SU-DHL-6 (cell line): ENCODE measurements around the gene HOXC6.
"Not testable (repeated sequence)": the region's sequence is repeated elsewhere in the genome, so short reads cannot be mapped to it uniquely, and the experiment has no call there.

Experiments used
- H2AFZ ChIP-seq: fragments of 200-600 bp; sonication (generic); 2 replicates; pipeline ENCODE4 v1.6.1; 2014; ENCODE audit warnings: low read depth, mild to moderate bottlenecking, moderate library complexity, mixed read lengths, antibody characterized with exemption, low read length; ENCODE audit not compliant: severe bottlenecking
- H3F3A ChIP-seq: fragments of 200-600 bp; shearing (Covaris generic); 2 replicates; pipeline ENCODE4 v1.6.0; 2016; ENCODE audit warnings: antibody characterized with exemption, mild to moderate bottlenecking; ENCODE audit not compliant: insufficient read depth
- H3K27ac ChIP-seq: fragments of 200-600 bp; sonication (generic); 2 replicates; pipeline ENCODE4 v1.5.1; 2016; ENCODE audit warnings: low read depth, mild to moderate bottlenecking, low read length, moderate library complexity, mixed read lengths
- H3K27me3 ChIP-seq: fragments of 200-600 bp; sonication (generic), shearing (Covaris generic); 2 replicates; pipeline ENCODE4 v1.6.0; 2014; ENCODE audit warnings: mild to moderate bottlenecking, low read length
- H3K36me3 ChIP-seq: fragments of 200-600 bp; sonication (generic); 2 replicates; pipeline ENCODE4 v1.6.1; 2014; ENCODE audit warnings: mild to moderate bottlenecking, low read length, mixed read lengths
- H3K4me2 ChIP-seq: fragments of 300-600, 200-600 bp; shearing (Covaris generic), sonication (generic); 2 replicates; pipeline ENCODE4 v1.6.0; 2014; ENCODE audit warnings: low read length, low read depth, mild to moderate bottlenecking; ENCODE audit not compliant: poor library complexity, severe bottlenecking
- H3K4me3 ChIP-seq: fragments of 200-600 bp; sonication (generic); 2 replicates; pipeline ENCODE4 v1.5.1; 2014; ENCODE audit warnings: antibody characterized with exemption, low read length, mild to moderate bottlenecking, mixed read lengths; ENCODE audit not compliant: insufficient read depth, poor library complexity, severe bottlenecking
- H3K79me2 ChIP-seq: fragments of 200-600 bp; sonication (generic); 2 replicates; pipeline ENCODE4 v1.6.1; 2014; ENCODE audit warnings: mild to moderate bottlenecking, low read length, moderate library complexity; ENCODE audit not compliant: insufficient read depth
- H3K9ac ChIP-seq: fragments of 200-600 bp; sonication (generic); 2 replicates; pipeline ENCODE4 v1.7.0; 2014; ENCODE audit warnings: mild to moderate bottlenecking, low read length
- H3K9me2 ChIP-seq: fragments of 200-600 bp; sonication (generic); replicated peaks from 2 replicates; pipeline ENCODE4 v1.6.1; 2014; ENCODE audit warnings: low read length; ENCODE audit not compliant: insufficient read depth
- H3K9me3 ChIP-seq: fragments of 200-600 bp; sonication (generic); 2 replicates; pipeline ENCODE4 v1.6.1; 2014; ENCODE audit warnings: low read length, mixed read lengths; ENCODE audit not compliant: insufficient read depth
- H4K20me1 ChIP-seq: fragments of 200-600 bp; sonication (generic); 2 replicates; pipeline ENCODE4 v1.6.1; 2014; ENCODE audit warnings: low read depth, mild to moderate bottlenecking, antibody characterized with exemption, low read length, moderate library complexity, mixed read lengths
- CTCF ChIP-seq: fragments of 200-600 bp; sonication (generic); IDR thresholded peaks from one replicate; pipeline ENCODE4 v1.5.1; 2017; ENCODE audit warnings: antibody characterized with exemption, mild to moderate bottlenecking, low read length, moderate library complexity; ENCODE audit not compliant: insufficient read depth, poor library complexity, severe bottlenecking
- EZH2phosphoT487 ChIP-seq: fragments of 200-600 bp; sonication (generic), shearing (Covaris generic); conservative IDR thresholded peaks from 2 replicates; pipeline ENCODE4 v1.6.1; 2018; ENCODE audit warnings: mild to moderate bottlenecking, antibody characterized with exemption, low read length, moderate library complexity, mixed read lengths

The HOXC6 gene

DNA sequence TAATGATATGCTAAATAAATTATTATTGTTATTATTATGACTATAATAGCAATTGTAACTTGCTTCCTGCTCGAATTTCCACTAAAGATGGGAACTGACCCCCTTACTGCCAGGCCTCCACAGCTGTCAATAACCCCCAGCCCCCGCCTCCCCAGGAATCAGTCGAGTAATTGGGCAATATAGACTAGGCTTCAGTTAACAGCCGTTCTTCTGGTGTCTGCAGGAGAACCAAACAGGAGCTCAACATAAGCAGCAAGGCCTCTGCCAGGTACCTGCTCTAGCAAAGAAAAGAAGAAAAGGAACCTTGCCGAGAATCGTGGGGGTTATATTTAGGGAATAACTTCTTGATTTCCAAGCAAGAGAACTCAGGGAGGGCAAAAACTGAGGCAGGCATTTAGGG lies 47.2 kb downstream of the HOXC6 start:
- Histone ChIP-seq H3F3A (no peaks in the 10 kb centered on the region), H2AFZ (no peak overlapping the region), H3K9me2 (no peaks in the 10 kb centered on the region), H3K4me2 (no peak overlapping the region), H3K27me3 (no peaks in the 10 kb centered on the region), H3K9ac (no peak overlapping the region), H3K4me3 (no peak overlapping the region), H4K20me1 (no peaks in the 10 kb centered on the region), H3K79me2 (no peaks in the 10 kb centered on the region), H3K9me3 (no peaks in the 10 kb centered on the region), H3K27ac (no peak overlapping the region), H3K36me3 (no peaks in the 10 kb centered on the region)
- TF ChIP-seq CTCF (no peak), EZH2phosphoT487 (no peak)

DNA sequence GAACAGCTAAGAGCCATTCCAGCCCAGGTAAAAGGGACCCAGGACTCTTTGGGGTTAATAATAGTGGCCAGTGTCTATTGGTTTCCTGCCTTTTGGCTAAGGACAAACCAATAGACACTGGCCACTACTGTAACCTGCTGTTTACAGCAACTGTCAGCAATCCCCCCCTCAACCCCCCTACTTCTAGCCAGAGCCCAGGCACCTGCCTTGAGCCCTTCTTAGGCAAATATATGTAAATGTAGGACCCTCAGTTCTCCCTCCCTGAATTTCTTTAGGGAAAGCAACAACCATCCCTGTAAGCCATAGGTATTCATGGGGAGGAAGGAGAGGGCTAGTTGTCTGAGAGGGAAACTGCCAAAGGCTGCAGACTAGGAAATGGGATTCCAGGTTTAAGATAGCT lies 47.7 kb downstream of the HOXC6 start:
- no peaks in the 10 kb centered on the region for H4K20me1 ChIP-seq
- no peaks in the 10 kb centered on the region for H3K36me3 ChIP-seq
- H3K27me3 ChIP-seq, result no peaks in the 10 kb centered on the region
- H3K9me2 ChIP-seq, result no peaks in the 10 kb centered on the region
- TF ChIP-seq CTCF (no peak), EZH2phosphoT487 (no peak)
- H3K27ac ChIP-seq, result no peak overlapping the region
- H3K4me3 ChIP-seq, result no peak overlapping the region
- no peak overlapping the region for H2AFZ ChIP-seq
- H3K9ac ChIP-seq, result no peak overlapping the region
- H3F3A ChIP-seq, result no peaks in the 10 kb centered on the region
- H3K79me2 ChIP-seq, result no peaks in the 10 kb centered on the region
- H3K9me3 ChIP-seq, result no peaks in the 10 kb centered on the region
- H3K4me2 ChIP-seq, result no peak overlapping the region

DNA sequence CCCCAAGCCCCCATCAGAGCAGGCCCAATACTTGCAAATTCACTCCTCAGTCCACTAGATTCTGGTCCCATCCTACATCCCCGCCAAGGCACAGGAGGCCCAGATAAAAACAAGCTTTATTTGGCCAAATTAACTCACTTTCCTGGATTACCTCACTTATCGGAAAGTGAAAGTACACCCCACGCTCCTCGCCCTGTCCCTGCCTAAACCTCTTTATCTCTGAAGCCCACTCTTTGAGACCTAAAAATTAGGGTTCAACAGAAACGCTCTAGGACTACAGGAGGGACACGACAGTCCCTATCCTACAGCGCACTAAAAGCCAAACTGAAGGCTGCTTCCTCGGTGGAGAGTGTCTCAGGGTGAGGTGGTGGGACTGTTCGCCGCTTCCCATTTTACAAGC lies 49.6 kb downstream of the HOXC6 start:
- H4K20me1 ChIP-seq, H3K9ac ChIP-seq, H3K36me3 ChIP-seq, H3F3A ChIP-seq, H3K4me3 ChIP-seq, H3K9me3 ChIP-seq, H3K9me2 ChIP-seq, H3K79me2 ChIP-seq, H3K27me3 ChIP-seq, H2AFZ ChIP-seq, H3K4me2 ChIP-seq, H3K27ac ChIP-seq: not testable (repeated sequence)

- not testable (repeated sequence) for H3F3A ChIP-seq, H3K4me3 ChIP-seq, H3K79me2 ChIP-seq, H4K20me1 ChIP-seq, H3K9me2 ChIP-seq, H3K27me3 ChIP-seq, H3K9me3 ChIP-seq, H2AFZ ChIP-seq, H3K9ac ChIP-seq, H3K36me3 ChIP-seq, H3K27ac ChIP-seq, H3K4me2 ChIP-seq
Observed at GRCh38 chr12:54079115-54079514, 50.9 kb downstream of the HOXC6 start.
